Measurements from ENCODE around the gene IMP4. TPM values are rescaled to one million over a fixed set of nuclear protein-coding genes. Genes with fewer than 3 reads are reported as not detected.

The IMP4 gene
- total RNA-seq, 1 experiment from 2014 or later, result 89.2 TPM

- TF ChIP-seq GTF2I (CRISPR knock-in tag; conservative IDR thresholded peaks at IDR 0.05) (no peak), MYBL2 (CRISPR knock-in tag; IDR thresholded peaks at IDR 0.05) (no peak), AR (CRISPR knock-in tag; IDR thresholded peaks at IDR 0.05) (0 out of 2 replicates have a peak, but pooled peaks have one; percentile 15), ESRRA (CRISPR knock-in tag; IDR thresholded peaks at IDR 0.05; ENCODE audit: borderline replicate concordance) (no peak), CTCF (IDR thresholded peaks at IDR 0.05) (no peak), NR1H2 (CRISPR knock-in tag; IDR thresholded peaks at IDR 0.05) (no peak), FOXJ3 (CRISPR knock-in tag; IDR thresholded peaks at IDR 0.05; ENCODE audit: borderline replicate concordance) (no peak), JUN (CRISPR knock-in tag; IDR thresholded peaks at IDR 0.05) (no peak), ELF4 (CRISPR knock-in tag; IDR thresholded peaks at IDR 0.05; ENCODE audit: low read depth) (no peak), ZBTB21 (CRISPR knock-in tag; IDR thresholded peaks at IDR 0.05; ENCODE audit: borderline replicate concordance) (no peak), USF2 (CRISPR knock-in tag; IDR thresholded peaks at IDR 0.05) (no peak), ZNF281 (CRISPR knock-in tag; IDR thresholded peaks at IDR 0.05) (no peak), SOX15 (CRISPR knock-in tag; IDR thresholded peaks at IDR 0.05) (no peak), ZNF671 (CRISPR knock-in tag; IDR thresholded peaks at IDR 0.05) (no peak), IRF2 (CRISPR knock-in tag; IDR thresholded peaks at IDR 0.05; ENCODE audit: borderline replicate concordance, low read depth) (no peak), STAT6 (CRISPR knock-in tag; conservative IDR thresholded peaks at IDR 0.05; ENCODE audit: low read depth) (no peak), ERG (CRISPR knock-in tag; IDR thresholded peaks at IDR 0.05) (no peak)
Measured at GRCh38 chr2:130342020-130342532, 621 bp upstream of the IMP4 start (continued).

All from WTC11 (cell line).